Dedifferentiated amniotic fluid mesenchymal stem cell (primary cell): ENCODE measurements around the gene HS2ST1.

ENCODE experiments used
- DNase-seq: peaks from one replicate; pipeline ENCODE4 v3.0.0-alpha.2; 2016; ENCODE audit errors: extremely low spot score

Gene HS2ST1

DNA sequence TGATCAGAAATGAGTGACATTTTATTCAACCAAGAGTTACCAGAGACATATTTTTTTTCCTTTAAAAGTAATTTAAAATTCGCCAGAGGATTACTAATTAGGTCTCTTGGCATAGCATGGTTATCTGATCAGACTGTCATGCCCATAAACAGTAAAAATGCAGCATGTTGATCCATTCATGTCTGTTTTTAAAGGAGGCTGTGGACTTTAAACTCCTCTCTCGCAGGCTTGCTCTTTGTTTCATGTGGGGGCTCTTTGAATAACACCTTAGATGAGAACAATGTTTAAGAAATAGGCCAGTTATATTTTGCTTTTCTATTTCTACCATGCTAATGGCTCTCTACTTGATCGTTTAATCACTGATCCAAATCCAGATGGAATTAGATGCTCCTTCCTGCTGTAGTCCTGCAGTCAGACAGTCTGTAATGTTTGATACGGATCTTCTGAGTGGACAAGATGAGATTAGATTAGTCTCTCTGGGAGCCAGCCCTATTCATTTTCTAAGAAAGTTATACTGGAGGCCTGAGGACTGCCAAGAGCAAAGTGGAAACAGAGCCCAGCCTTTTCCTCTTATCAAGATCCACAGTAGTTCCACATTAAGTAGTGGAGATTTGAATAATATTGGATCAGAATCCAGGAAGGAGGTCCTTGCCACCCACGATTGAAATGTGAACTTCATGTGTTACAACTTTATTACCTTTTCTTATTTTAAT, 197.4 kb downstream of the HS2ST1 start:
- DNase-seq: no peak

DNA sequence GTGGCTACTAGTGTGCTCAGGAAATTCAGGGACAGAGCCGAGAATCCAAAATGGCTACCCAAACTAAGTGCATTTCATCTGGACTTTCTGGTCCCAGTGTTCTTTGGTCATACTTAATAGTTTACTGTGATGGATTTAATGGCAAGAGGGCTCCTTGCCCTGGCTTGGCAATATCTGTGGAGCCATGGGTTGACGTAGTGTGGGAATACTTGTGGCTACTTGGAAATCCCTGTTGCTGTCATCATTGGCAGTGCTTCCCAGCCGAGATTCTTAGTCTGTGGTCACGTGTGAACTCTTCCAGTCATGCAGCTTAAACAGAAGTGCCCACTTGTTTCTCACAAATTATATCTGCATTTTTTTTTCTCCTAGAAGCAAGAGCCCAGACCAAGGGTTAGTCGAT, 198.9 kb downstream of the HS2ST1 start:
- peak; percentile 42 for DNase-seq

DNA sequence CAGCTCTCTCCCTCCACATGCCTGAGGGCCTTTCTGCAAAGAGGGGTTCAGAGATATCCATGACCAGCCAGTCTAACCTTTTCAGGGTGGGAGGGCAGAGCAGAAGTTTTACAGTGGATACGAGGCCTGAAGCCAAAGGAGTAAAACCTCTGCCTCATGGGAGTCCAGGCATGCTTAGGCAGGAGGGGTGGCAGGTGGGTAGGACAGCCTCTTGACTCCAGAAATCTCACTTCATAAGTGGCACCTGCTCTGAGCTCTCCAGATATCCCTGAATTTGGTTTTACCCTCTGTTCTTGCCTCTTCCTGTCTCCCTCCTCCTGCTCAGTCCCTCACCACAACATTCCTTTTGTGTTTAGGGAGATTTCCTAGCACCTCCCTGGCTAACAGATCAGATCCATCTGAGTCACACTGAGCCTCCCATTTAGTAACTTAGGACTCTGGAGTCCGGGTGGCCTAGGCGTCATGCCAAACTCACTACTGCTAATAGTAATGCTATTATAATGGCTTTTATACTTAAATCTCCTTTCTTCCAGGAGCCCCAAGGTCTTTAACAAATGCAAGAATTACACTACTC, 201.0 kb downstream of the HS2ST1 start:
- DNase-seq: no peak

DNA sequence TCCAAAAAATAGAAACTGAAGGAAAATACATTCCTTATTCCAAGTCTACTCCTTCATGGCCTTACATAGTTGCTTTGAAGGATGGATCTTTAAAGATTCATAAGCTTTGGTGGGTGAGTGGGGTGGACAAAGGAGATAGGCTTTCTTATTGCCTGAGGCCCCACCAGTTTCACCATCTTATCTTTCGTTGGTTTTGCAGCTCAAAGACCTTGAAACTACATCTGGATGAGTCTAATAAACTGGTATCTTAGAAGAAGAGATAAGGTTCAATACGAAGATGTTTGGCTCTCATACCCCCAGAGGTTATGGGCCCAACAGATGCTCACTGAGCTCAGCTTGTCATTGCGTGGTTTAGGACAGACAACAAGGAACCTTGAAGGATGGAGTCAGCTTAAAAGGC, 201.5 kb downstream of the HS2ST1 start:
- no peak for DNase-seq

DNA sequence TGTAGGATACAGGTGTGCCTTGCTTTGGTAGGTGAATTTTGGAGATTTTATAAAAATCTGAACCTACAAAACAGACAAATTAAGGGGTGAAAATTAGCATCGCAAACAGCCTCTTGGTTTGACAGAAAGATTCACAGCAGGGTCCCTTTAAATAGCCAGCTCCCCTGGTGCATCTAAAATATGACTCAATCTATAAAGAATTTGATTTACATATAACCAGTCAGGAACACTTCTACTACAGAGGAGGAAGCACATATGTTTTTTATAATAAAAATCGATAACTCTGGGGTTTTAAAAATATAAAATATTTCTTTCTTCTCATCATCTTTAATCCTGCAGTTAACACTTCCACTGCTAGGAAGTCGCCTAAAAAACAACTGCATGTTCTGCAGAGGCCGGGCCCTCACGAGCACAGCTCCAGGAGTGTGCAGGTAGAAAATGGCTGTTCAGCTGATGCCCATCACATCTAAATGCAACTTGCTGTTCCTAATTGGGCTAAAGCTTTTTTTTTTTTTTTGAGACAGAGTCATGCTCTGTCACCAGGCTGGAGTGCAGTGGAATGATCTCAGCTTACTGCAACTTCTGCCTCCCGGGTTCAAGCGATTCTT, 203.4 kb downstream of the HS2ST1 start:
- DNase-seq: no peak

DNA sequence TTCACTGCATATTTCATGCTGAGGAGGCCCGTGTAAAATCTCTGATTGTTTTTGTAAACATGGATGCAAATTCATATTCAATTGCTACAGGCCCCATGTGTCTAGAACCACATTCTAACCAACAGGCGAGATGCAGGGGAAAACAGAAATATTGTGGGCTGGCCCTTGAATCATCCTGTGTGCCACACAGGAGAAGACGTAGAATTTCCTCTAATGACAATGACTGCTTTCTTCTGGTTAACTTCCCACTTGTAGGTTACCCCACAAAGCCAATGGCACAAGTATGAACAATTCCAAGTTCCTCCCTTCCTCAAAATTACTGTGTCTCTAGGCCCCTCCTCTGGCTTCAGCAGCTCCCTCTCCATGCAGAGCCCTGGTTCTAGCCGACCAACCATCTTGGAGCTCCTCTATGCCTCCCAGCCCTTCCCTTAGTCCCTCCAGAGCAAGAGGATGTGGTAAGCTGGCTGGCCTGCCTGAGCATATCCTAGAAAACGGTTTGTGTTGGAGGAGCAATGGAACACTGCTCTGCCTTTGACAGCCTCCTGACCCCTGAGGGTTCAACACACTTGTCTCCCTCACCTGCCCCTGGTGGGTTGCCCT, 205.2 kb downstream of the HS2ST1 start:
- no peak for DNase-seq

DNA sequence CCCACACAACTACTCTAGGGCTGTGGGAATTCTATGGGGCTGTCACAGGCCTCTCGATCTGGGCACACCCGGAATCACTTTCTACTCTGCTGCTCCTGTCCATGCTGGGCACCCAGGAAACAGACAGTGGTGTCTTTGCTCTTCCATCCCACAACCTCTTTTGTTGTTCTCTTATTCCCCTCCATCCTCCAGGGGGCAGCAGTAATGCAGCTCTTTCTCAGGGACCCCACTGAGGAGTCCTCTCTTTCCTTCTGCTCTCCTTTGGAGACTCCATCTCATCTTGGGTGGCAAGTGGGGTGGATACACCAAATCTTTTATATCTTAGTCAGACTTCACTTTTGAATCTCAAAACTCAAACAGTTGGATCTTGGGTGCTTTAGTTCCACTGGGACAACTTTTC, 206.3 kb downstream of the HS2ST1 start:
- DNase-seq: no peak

DNA sequence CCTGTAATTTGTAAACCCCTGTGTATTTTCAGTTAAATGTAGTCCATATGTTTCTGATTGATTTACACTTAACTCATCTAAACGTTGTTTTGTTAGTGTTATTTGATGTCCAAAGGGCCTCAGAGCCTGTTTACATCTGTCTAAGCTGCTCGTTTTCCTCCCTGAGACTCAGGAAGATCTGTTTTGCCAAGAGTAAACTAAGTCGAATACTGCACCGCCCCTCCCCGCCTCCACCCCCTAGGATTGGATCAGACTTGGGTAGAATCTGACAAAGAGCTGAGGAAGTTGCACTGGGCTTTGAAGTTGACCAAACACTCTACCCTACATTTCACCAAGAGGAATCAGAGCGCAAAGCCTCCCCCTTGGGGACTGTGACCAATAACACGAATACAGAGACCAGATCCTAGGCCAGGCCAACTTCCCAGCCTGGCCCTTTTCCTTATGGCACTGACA, 207.3 kb downstream of the HS2ST1 start:
- no peak for DNase-seq

DNA sequence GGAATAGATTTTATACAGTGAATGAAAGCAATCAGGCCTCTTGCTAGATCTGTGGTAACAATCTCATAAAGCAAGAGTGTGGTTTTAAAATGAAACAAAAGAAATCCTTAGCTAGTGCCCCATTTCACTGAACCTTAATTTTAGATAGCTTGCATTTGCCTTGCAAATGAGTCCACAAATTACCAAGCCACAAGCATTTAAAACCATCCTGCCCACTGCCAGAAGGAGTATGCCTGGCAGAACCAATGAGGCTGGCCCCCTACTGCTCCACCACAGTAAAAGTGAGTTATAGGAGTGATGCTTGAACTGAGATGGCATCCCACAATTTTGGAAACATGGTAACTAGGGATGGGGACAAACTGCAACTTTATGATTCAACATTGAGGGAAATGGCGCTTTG, 207.8 kb downstream of the HS2ST1 start:
- no peak for DNase-seq

DNA sequence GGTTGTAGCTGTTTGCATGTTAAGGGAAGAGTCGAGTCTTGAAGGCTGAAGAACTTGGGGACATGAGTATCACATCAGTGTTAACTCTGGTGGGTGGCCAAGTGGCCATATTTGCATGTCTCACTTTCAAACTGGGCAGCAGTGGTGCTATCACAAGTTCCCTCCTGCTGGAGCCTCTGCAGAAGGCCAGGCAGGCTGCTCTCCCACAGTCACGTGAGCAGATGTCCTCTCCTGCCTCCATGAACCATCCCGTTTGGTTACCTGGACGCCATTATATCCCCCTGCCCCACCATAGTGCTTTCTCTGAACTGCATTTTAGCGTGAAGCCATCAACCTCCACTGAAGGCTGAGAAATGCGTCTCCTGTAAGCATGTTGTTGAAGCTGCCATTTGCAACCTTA, 209.2 kb downstream of the HS2ST1 start:
- DNase-seq: no peak

DNA sequence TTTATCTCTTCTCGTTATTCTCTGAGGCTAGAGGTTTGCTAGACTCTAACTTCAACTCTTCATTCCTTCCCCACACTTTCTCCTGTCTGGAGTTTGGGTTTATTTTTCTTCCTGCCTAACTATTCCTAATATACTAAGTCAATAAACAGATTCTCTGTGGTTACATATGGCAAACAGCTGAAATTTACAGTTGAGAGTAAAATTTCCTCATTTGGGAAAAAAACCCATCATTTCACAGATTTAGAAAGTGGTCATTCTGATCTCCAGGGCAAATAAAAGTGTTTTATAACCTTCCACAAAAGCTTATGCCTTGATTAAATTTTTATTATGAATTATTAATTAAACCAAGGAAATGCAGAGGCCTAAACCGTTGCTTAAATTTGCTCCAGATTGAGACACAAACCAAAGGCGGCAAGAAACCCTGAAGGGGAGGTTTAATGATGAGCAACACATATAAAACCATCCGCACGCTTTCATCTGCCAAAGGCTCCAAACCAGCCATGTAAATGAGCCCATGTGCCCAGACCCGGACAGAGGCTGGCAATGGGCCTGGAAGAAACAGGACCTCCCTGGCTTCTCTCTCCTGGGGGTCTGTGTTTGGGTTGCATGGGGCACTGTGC, 212.6 kb downstream of the HS2ST1 start:
- DNase-seq: no peak

DNA sequence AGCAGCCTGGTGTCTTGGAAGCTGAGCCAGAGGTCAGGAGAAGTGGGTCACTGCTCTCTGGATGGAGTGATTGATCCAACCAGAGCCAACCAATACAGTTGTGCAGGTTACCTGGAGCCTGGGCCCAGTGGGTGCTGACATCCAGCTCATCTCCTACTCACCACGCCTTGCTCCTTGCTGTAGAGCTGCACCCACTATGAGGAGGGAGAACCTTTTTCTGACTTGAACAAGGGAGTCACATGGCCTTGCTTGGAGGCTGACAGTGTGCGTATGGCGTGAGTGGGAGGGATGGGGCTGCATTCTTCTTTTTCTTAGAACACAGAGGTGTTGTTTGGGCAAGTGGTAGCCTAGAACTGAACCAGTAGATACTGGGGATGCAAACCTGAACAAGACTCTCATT, 213.1 kb downstream of the HS2ST1 start:
- no peak for DNase-seq

DNA sequence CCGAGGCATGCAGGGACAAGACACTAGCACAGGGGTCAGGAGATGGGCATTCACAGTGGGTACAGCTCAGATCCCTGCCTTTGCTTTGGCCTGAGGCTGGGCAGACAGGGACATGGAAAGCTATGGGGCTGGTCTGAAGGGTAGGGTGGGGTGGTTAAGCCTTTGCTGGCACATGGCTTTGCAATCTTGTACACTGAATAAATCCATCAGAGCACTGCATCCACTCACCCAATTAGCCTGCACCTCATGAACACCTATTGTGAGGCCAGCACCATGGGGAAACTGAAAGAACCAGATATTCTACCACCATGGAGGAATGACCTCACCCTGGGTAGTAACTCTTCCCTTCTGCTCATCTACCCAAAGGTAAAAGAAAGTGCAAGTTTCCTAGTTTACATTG, 214.6 kb downstream of the HS2ST1 start:
- DNase-seq: no peak

DNA sequence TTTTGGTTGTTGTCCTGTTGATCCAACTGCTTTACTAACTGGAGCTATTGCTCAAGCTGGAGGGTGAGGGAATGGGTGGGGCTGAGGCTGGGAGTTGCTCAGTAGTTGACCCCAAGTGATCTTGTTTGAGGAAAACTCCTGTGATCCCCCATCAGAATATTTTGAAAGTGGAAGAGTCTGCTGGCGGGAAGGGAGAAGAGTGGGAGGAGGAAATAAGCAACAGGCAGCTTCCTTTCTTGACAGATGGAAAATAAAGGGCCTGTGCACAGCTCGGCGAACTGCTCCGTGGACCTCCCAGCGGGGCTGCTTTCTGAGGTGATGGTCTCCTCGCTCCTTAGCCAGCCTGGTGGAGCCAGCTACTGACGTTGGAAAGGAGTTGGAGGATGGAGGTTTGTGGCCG, 215.2 kb downstream of the HS2ST1 start:
- no peak for DNase-seq

DNA sequence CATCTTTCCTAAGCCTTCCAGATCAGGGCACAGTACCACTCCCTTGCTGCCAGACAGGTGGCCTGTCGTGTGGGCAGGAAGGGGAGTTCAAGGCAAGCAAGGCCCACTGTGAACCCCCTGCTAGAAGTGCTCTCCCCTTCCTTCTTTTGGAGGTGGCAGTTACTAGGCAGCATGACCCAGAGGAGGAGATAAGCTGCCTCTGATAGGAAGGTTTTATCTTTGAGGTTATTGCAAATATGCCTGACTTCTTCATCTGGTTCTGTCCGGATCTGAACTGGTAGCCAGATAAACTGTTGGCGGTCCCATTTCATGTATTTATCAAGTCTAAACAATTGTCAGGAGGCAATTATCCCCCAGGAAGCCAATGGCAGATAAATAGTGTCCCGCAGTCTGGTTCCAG, 216.0 kb downstream of the HS2ST1 start:
- no peak for DNase-seq

DNA sequence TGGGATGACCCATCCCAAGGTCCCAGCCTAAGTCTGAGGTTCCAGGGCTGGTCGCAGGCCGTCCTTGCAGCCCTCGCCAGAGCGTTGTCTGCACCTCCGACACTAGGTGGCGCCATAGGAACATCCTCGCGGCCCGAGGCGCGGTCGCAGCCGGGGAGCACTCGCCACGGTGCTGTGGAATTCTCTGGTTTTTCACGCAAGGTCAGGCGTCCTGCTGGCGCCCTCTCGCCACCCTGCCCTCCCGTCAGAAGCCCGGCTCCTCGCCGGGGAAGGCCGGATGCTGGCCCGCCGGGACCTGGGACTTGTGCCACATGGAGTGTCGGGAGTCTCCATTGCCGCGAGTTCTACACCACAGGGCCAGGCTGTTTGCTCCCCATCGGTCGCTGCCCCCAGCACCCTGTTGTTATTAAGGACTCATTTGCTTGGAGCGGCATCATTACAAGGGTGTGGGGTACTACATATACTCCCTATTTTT, 217.4 kb downstream of the HS2ST1 start:
- peak; percentile 77 for DNase-seq

DNA sequence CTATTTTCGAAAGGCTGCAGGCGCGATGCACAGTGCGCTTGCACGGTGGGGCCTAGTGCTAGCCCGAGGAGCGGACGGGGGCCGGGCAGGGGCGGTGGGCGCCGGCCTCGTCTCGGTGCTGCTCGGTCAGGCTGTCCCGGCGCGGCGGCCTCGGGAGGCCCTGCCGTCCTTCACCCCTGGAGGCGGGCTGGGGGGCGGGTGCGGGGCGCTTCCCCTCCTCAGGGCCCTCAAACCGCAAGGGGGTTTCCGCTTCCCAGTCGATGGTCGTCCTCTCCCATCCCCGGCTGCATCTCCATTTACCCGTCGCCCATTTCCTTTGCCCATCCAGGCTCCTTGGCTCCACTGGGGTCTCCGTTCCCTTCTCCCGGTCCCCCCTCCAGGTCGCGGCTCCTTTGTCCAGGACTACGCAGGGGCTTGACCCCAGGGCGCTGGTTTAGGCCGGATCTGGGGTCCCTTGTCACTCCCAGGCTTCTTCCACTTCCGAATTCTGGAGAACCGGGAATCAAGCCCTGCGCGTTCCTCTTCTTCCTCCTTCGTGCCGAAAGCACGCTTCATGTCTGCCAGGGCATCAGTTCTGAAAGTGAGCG, 217.9 kb downstream of the HS2ST1 start:
- DNase-seq: no peak

DNA sequence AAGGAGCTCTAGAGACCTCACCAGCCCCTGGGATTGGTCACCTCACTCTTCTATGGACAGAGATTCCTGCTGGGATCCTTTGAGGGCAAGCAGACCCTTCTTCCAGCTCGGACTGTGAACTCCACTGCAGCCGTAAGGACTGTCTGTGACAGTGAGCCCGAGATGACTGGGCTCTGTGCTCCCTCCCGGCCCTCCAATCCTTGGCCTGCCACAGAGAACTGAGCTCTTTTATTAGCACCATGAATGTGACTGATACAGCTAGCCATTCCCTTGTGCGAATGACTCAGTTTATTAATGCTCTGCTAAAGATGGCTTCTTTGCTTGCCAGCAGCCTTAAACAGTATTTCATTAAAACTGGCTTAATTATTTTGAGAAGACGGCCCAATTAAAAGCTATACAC, 219.6 kb downstream of the HS2ST1 start:
- no peak for DNase-seq

DNA sequence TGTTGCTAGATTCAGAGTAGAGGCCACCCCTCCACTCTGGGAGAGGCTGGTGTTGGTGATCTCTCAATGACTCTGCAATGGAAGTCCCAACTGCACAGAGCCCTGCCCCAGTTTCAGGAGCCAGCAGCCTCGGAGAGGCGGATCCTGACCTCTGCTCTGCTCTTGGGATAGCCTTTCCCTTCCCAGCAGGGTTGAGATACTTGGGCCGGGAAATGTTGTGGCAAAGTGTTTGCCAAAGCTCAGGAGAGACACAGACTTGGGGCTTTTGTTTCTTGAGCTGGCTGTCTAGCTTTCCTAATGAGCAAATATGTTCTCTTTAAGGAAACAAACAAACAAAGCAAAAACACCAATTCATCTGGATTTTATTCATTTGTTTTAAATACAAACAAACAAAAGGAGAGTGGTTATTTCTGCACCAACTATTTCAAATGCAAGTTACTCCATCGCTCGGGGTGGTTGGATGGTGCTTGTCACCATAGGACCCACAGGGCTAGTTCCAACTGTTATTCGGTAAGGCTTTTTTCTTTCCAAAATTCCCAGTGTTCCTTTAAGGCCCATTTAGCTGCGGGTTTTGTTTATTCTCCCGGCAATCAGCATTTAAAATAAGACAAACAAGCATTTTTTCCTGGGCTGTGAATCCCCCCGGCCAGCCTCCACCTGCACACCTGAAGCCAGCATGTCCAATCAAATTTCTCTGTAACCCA, 220.3 kb downstream of the HS2ST1 start:
- no peak for DNase-seq

DNA sequence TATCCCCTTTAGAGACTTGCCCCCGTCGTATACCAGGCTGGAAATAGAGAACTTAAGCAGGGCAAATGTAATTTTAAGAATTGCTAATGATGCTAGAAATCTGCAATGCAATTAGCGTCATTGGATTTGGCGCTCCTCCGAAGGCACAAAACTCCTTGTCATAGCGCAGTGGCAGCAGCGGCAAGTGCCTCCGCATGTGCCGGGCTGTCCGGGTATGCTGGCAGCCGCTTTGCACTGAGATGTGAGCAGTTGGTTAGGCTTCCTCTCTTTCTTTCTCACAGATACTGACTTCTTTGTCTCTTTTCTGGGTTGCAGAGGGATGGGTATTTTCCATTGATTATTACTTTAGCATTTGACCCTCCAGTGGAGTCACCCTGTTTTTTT, 220.9 kb downstream of the HS2ST1 start:
- no peak for DNase-seq

DNA sequence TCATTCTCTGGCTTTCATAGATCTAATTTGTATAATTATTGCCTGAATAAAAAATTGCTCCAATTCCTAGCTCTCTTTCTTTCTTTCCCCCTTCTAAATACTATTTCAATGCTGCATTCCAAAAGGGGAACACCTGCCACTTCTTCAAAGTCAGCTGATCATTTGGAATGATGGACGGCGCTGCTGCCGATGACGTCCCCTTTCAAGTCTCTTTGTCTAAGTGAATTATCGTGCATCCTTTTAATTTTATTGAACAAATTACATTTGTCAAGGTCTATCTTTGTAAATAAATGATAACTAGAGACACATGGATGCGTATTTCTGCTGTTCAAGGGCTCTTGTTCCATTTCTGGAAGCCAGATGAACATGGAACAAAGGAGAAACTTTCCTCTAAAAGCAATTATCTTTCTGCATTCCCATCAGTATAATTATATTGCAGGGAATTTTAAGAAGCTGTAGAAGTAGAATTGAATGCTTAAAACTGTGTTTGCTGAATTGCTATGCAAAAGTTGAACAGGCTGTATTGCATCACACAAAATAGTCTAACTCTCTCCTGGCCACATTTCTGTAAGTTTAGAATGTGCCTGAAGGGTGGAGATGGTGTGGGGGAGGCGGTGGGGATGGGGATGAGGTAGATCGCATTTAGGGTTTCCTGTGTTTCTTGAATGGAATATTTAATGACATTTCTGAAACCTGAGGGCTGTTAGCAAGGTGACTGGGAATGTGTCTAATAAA, 222.3 kb downstream of the HS2ST1 start:
- no peak for DNase-seq
